Activated naive CD4-positive, alpha-beta T cell treated with anti-CD3 and anti-CD28 coated beads for 36 hours (primary cell): Measurements from ENCODE around the gene ICE1. TPM values are rescaled to one million over a fixed set of nuclear protein-coding genes. Genes with fewer than 3 reads are reported as not detected.
A peak's percentile ranks its signal among the peaks of the same experiment; 100 is the strongest.
"Not testable (repeated sequence)": the region's sequence is repeated elsewhere in the genome, so short reads cannot be mapped to it uniquely, and the experiment has no call there.

Experiments
- CTCF ChIA-PET: fragments of 350-600 bp; sonication (Branson Sonifier 250); formaldehyde crosslinking; loops from one replicate; lab custom pipeline; 2021; ENCODE audit warnings: antibody characterized with exemption; lab: Charles Lee
- DNase-seq: peaks from one replicate; pipeline ENCODE4 v3.0.0-alpha.2; 2020
- H3K27ac Mint-ChIP-seq: one replicate; pipeline ENCODE4 v1.8.0; 2021; ENCODE audit warnings: mild to moderate bottlenecking, mixed read lengths
- H3K27me3 Mint-ChIP-seq: one replicate; pipeline ENCODE4 v1.8.0; 2021; ENCODE audit warnings: low read depth, mixed read lengths
- H3K36me3 Mint-ChIP-seq: one replicate; pipeline ENCODE4 v1.8.0; 2021; ENCODE audit warnings: low read depth, mixed read lengths
- H3K4me1 Mint-ChIP-seq: one replicate; pipeline ENCODE4 v1.8.0; 2021; ENCODE audit warnings: low read depth, mixed read lengths
- H3K4me3 Mint-ChIP-seq: one replicate; pipeline ENCODE4 v1.8.0; 2021; ENCODE audit warnings: mild to moderate bottlenecking, moderate library complexity, mixed read lengths
- H3K9me3 Mint-ChIP-seq: one replicate; pipeline ENCODE4 v1.8.0; 2021; ENCODE audit warnings: mixed read lengths
- intact Hi-C: fragments of 100-400 bp; cut with micrococcal nuclease; formaldehyde crosslinking; loops from one replicate; pipeline ENCODE4 v1.15.1; 2023
- total RNA-seq, 2 experiments: library from RNA; stranded (reverse); gene quantifications; one replicate each; pipeline ENCODE4 v1.2.3, GENCODE V29; 2021

ICE1 gene
- total RNA-seq, 2 experiments from 2014 or later: 19.1 to 20.6 TPM

- no peaks in the 10 kb centered on the region for H3K4me1 Mint-ChIP-seq
- intact Hi-C loops: no loop called here
Observed at GRCh38 chr5:5464036-5464715, 41.7 kb downstream of the ICE1 start.

GRCh38 chr5:5466227-5466626, 43.8 kb downstream of the ICE1 start:
- peaks cover 40% of the 10 kb centered on the region for H3K36me3 Mint-ChIP-seq
- no peak for DNase-seq
- no peaks in the 10 kb centered on the region for H3K4me1 Mint-ChIP-seq
- no peaks in the 10 kb centered on the region for H3K9me3 Mint-ChIP-seq
- H3K27me3 Mint-ChIP-seq: no peaks in the 10 kb centered on the region
- CTCF ChIA-PET: interaction anchor here (0.6 to 1.8 kb wide), 2 partner anchors 46 to 236 kb away, joined by 3 to 5 read pairs; no protein-coding TSS in a partner anchor
- H3K4me3 Mint-ChIP-seq: no peak overlapping the region
- no peak overlapping the region for H3K27ac Mint-ChIP-seq
- intact Hi-C loops: no loop called here

More at GRCh38 chr5:5464036-5464715, 41.7 kb downstream of the ICE1 start:
- H3K9me3 Mint-ChIP-seq: no peaks in the 10 kb centered on the region
- CTCF ChIA-PET: no interaction called here
- peaks cover 60% of the 10 kb centered on the region for H3K36me3 Mint-ChIP-seq
- H3K27me3 Mint-ChIP-seq: no peaks in the 10 kb centered on the region
- no peak for DNase-seq
- H3K4me3 Mint-ChIP-seq: no peak overlapping the region
- H3K27ac Mint-ChIP-seq: no peak overlapping the region

GRCh38 chr5:5467737-5468136, 45.3 kb downstream of the ICE1 start:
- H3K27me3 Mint-ChIP-seq: no peaks in the 10 kb centered on the region
- H3K27ac Mint-ChIP-seq: no peak overlapping the region
- peaks cover 27% of the 10 kb centered on the region for H3K36me3 Mint-ChIP-seq
- H3K4me1 Mint-ChIP-seq: no peaks in the 10 kb centered on the region
- no peak overlapping the region for H3K4me3 Mint-ChIP-seq
- intact Hi-C loops: no loop called here
- CTCF ChIA-PET: interaction anchor here (1.8 kb wide), 1 partner anchor 48 kb away, joined by 5 read pairs; no protein-coding TSS in a partner anchor
- no peak for DNase-seq
- H3K9me3 Mint-ChIP-seq: no peaks in the 10 kb centered on the region

- no peak overlapping the region for H3K4me3 Mint-ChIP-seq
- intact Hi-C loops: no loop called here
- no peaks in the 10 kb centered on the region for H3K4me1 Mint-ChIP-seq
- H3K9me3 Mint-ChIP-seq: no peaks in the 10 kb centered on the region
- no peaks in the 10 kb centered on the region for H3K27me3 Mint-ChIP-seq
- DNase-seq: no peak
- peaks cover 27% of the 10 kb centered on the region for H3K36me3 Mint-ChIP-seq
- CTCF ChIA-PET: interaction anchor here (0.7 kb wide), 1 partner anchor 41 kb away, joined by 3 read pairs; no protein-coding TSS in a partner anchor
- H3K27ac Mint-ChIP-seq: no peak overlapping the region
Observed at GRCh38 chr5:5470933-5471332, 48.5 kb downstream of the ICE1 start.

- DNase-seq: no peak
- intact Hi-C loops: no loop called here
- Mint-ChIP-seq H3K4me1 (no peaks in the 10 kb centered on the region), H3K27me3 (no peaks in the 10 kb centered on the region), H3K36me3 (peaks cover 37% of the 10 kb centered on the region), H3K9me3 (peaks cover 3% of the 10 kb centered on the region), H3K27ac (no peak overlapping the region), H3K4me3 (no peak overlapping the region)
- CTCF ChIA-PET: interaction anchor here (0.6 kb wide), 1 partner anchor 329 kb away, joined by 6 read pairs; no protein-coding TSS in a partner anchor
Observed at GRCh38 chr5:5473226-5473625, 50.7 kb downstream of the ICE1 start.

GRCh38 chr5:5474961-5475360, 52.5 kb downstream of the ICE1 start:
- Mint-ChIP-seq H3K36me3 (peaks cover 52% of the 10 kb centered on the region), H3K27ac (no peak overlapping the region), H3K4me3 (no peak overlapping the region), H3K27me3 (no peaks in the 10 kb centered on the region), H3K4me1 (peaks cover 10% of the 10 kb centered on the region), H3K9me3 (peaks cover 7% of the 10 kb centered on the region)
- DNase-seq: no peak
- intact Hi-C loops: no loop called here
- CTCF ChIA-PET: no interaction called here

- Mint-ChIP-seq H3K4me1 (peaks cover 17% of the 10 kb centered on the region), H3K36me3 (peaks cover 52% of the 10 kb centered on the region), H3K9me3 (peaks cover 7% of the 10 kb centered on the region), H3K4me3 (no peak overlapping the region), H3K27me3 (no peaks in the 10 kb centered on the region), H3K27ac (no peak overlapping the region)
- intact Hi-C loops: no loop called here
- no peak for DNase-seq
- CTCF ChIA-PET: no interaction called here
Observed at GRCh38 chr5:5475975-5476374, 53.5 kb downstream of the ICE1 start.

GRCh38 chr5:5479578-5479977, 57.1 kb downstream of the ICE1 start:
- H3K27me3 Mint-ChIP-seq, CTCF ChIA-PET, H3K4me3 Mint-ChIP-seq, DNase-seq, H3K27ac Mint-ChIP-seq, H3K9me3 Mint-ChIP-seq, intact Hi-C loops: not testable (repeated sequence)
- Mint-ChIP-seq H3K4me1 (peaks cover 23% of the 10 kb centered on the region), H3K36me3 (peaks cover 47% of the 10 kb centered on the region)

- CTCF ChIA-PET: no interaction called here
- intact Hi-C loops: no loop called here
- peaks cover 7% of the 10 kb centered on the region for H3K9me3 Mint-ChIP-seq
Observed at GRCh38 chr5:5480481-5481111, 58.1 kb downstream of the ICE1 start.

GRCh38 chr5:5481206-5481605, 58.7 kb downstream of the ICE1 start:
- H3K27ac Mint-ChIP-seq: peak overlapping the region; percentile 53
- H3K36me3 Mint-ChIP-seq: peaks cover 34% of the 10 kb centered on the region
- no peak for DNase-seq
- CTCF ChIA-PET: interaction anchor here (0.8 kb wide), 1 partner anchor 431 kb away, joined by 3 read pairs; no protein-coding TSS in a partner anchor
- H3K4me3 Mint-ChIP-seq: no peak overlapping the region
- intact Hi-C loops: no loop called here
- H3K9me3 Mint-ChIP-seq: peaks cover 7% of the 10 kb centered on the region
- peaks cover 23% of the 10 kb centered on the region for H3K4me1 Mint-ChIP-seq
- H3K27me3 Mint-ChIP-seq: no peaks in the 10 kb centered on the region

More at GRCh38 chr5:5480481-5481111, 58.1 kb downstream of the ICE1 start:
- DNase-seq: no peak
- peaks cover 23% of the 10 kb centered on the region for H3K4me1 Mint-ChIP-seq
- H3K36me3 Mint-ChIP-seq: peaks cover 38% of the 10 kb centered on the region
- peak overlapping the region; percentile 36 for H3K27ac Mint-ChIP-seq
- no peak overlapping the region for H3K4me3 Mint-ChIP-seq
- no peaks in the 10 kb centered on the region for H3K27me3 Mint-ChIP-seq

GRCh38 chr5:5481633-5482032, 59.2 kb downstream of the ICE1 start:
- no peak for DNase-seq
- intact Hi-C loops: no loop called here
- CTCF ChIA-PET: interaction anchor here (0.8 kb wide), 1 partner anchor 430 kb away, joined by 3 read pairs; no protein-coding TSS in a partner anchor
- Mint-ChIP-seq H3K4me3 (no peak overlapping the region), H3K4me1 (peaks cover 23% of the 10 kb centered on the region), H3K9me3 (peaks cover 7% of the 10 kb centered on the region), H3K27ac (no peak overlapping the region), H3K36me3 (peaks cover 30% of the 10 kb centered on the region), H3K27me3 (no peaks in the 10 kb centered on the region)

GRCh38 chr5:5483350-5483749, 60.9 kb downstream of the ICE1 start:
- Mint-ChIP-seq H3K9me3 (peaks cover 3% of the 10 kb centered on the region), H3K36me3 (peaks cover 15% of the 10 kb centered on the region), H3K4me3 (no peak overlapping the region), H3K4me1 (peaks cover 23% of the 10 kb centered on the region), H3K27me3 (no peaks in the 10 kb centered on the region), H3K27ac (no peak overlapping the region)
- DNase-seq: no peak
- intact Hi-C loops: no loop called here
- CTCF ChIA-PET: interaction anchor here (0.6 kb wide), 1 partner anchor 62 kb away, joined by 3 read pairs; no protein-coding TSS in a partner anchor
